ENCODE measurements around the gene HVCN1.

DNA sequence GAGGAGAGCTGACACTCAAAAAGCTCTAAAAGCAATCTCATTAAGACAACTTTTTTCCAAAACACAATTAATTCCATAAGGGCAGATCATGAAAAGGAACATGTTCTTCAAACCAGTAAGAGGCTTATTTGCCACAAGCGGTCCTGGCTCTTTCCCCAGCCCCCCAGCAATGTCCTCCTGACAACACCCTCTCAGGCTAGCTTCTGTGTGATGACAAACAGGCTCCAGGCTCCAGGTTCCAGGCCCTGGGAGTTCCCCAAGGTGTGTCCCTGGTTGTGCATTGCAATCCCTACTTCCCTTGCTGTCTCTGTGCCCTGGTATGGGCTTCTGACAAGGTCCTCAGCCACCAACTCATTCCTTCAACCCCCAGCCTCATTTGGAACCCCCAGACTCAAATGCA lies 8.9 kb downstream of the HVCN1 start:
- TF ChIP-seq ZNF776 (tag by site-specific recombination; IDR thresholded peaks at IDR 0.05; ENCODE audit: borderline replicate concordance) (no peak), CTCF (tag by site-specific recombination; IDR thresholded peaks at IDR 0.05) (no peak), FEZF1 (tag by site-specific recombination; IDR thresholded peaks at IDR 0.05) (no peak), ZBTB7A (tag by site-specific recombination; IDR thresholded peaks at IDR 0.05; ENCODE audit: low read depth) (no peak), KLF10 (tag by site-specific recombination; IDR thresholded peaks at IDR 0.05) (no peak), ZNF530 (tag by site-specific recombination; IDR thresholded peaks at IDR 0.05; ENCODE audit: low read depth) (no peak), ZXDB (tag by site-specific recombination; IDR thresholded peaks at IDR 0.05) (no peak), GLIS2 (tag by site-specific recombination; IDR thresholded peaks at IDR 0.05) (no peak), ZNF19 (tag by site-specific recombination; IDR thresholded peaks at IDR 0.05; ENCODE audit: low read depth) (no peak), KLF9 (tag by site-specific recombination; IDR thresholded peaks at IDR 0.05; ENCODE audit: low read depth) (no peak), ELK4 (IDR thresholded peaks at IDR 0.05; ENCODE audit: borderline replicate concordance, low read depth, low read length) (no peak), ZNF423 (tag by site-specific recombination; IDR thresholded peaks at IDR 0.05) (no peak), ZNF146 (tag by site-specific recombination; IDR thresholded peaks at IDR 0.05) (no peak)
- TF ChIP-seq, protein P1, sequence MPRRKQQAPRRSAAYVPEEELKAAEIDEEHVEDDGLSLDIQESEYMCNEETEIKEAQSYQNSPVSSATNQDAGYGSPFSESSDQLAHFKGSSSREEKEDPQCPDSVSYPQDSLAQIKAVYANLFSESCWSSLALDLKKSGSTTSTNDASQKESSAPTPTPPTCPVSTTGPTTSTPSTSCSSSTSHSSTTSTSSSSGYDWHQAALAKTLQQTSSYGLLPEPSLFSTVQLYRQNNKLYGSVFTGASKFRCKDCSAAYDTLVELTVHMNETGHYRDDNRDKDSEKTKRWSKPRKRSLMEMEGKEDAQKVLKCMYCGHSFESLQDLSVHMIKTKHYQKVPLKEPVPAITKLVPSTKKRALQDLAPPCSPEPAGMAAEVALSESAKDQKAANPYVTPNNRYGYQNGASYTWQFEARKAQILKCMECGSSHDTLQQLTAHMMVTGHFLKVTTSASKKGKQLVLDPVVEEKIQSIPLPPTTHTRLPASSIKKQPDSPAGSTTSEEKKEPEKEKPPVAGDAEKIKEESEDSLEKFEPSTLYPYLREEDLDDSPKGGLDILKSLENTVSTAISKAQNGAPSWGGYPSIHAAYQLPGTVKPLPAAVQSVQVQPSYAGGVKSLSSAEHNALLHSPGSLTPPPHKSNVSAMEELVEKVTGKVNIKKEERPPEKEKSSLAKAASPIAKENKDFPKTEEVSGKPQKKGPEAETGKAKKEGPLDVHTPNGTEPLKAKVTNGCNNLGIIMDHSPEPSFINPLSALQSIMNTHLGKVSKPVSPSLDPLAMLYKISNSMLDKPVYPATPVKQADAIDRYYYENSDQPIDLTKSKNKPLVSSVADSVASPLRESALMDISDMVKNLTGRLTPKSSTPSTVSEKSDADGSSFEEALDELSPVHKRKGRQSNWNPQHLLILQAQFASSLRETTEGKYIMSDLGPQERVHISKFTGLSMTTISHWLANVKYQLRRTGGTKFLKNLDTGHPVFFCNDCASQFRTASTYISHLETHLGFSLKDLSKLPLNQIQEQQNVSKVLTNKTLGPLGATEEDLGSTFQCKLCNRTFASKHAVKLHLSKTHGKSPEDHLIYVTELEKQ (tag by site-specific recombination; IDR thresholded peaks at IDR 0.05; ENCODE audit: borderline replicate concordance): no peak
